Measurements from ENCODE around the gene ZNF500.

Gene ZNF500

GRCh38 chr16:4734730-4735535, 32.0 kb downstream of the ZNF500 start:
- DNase-seq (ENCODE audit: low read depth) = peak; percentile 92
- peak overlapping the region; percentile 98 for H3K4me3 ChIP-seq (ENCODE audit: low read depth, low read length)
- TF ChIP-seq, protein P1, sequence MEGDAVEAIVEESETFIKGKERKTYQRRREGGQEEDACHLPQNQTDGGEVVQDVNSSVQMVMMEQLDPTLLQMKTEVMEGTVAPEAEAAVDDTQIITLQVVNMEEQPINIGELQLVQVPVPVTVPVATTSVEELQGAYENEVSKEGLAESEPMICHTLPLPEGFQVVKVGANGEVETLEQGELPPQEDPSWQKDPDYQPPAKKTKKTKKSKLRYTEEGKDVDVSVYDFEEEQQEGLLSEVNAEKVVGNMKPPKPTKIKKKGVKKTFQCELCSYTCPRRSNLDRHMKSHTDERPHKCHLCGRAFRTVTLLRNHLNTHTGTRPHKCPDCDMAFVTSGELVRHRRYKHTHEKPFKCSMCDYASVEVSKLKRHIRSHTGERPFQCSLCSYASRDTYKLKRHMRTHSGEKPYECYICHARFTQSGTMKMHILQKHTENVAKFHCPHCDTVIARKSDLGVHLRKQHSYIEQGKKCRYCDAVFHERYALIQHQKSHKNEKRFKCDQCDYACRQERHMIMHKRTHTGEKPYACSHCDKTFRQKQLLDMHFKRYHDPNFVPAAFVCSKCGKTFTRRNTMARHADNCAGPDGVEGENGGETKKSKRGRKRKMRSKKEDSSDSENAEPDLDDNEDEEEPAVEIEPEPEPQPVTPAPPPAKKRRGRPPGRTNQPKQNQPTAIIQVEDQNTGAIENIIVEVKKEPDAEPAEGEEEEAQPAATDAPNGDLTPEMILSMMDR (IDR thresholded peaks at IDR 0.05; ENCODE audit: insufficient read depth, low read depth, low read length, missing control alignments) = no peak

- peak within 1 kb of the TSS; percentile 98 for H3K4me3 ChIP-seq (ENCODE audit: low read depth, low read length)
- TF ChIP-seq, protein P1 (IDR thresholded peaks at IDR 0.05; ENCODE audit: insufficient read depth, low read depth, low read length, missing control alignments) = no peak
- peak; percentile 95 for DNase-seq (ENCODE audit: low read depth)
Observed at GRCh38 chr16:4734063-4734729, 32.8 kb downstream of the ZNF500 start, which contains the start of the genes ANKS3 and DNAAF8. Gene ANKS3, minus strand, starts transcription at chr16:4734271. Its CDS starts 4,122 bp downstream, at chr16:4730149. Gene DNAAF8, plus strand, starts transcription at chr16:4734537. Its CDS starts 1,978 bp downstream, at chr16:4736515.

DNA sequence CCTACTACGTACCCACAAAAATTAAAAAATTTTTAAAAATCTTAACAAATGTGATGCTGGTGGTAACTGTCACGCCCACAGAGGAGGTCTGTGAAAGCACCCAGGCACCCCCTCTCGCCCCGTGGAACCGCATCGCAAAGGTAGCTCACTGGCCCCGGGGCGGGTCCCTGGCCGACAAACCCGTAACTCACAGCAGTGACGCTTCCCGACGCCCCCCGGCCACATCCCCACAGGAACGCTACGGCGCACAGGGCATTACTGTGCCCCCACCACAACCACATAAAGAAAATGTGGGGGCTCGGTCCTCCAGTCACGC, 33.3 kb downstream of the ZNF500 start:
- TF ChIP-seq, protein P1 (IDR thresholded peaks at IDR 0.05; ENCODE audit: insufficient read depth, low read depth, low read length, missing control alignments) = no peak
- DNase-seq (ENCODE audit: low read depth) = no peak
- H3K4me3 ChIP-seq (ENCODE audit: low read depth, low read length) = peak overlapping the region; percentile 98

DNA sequence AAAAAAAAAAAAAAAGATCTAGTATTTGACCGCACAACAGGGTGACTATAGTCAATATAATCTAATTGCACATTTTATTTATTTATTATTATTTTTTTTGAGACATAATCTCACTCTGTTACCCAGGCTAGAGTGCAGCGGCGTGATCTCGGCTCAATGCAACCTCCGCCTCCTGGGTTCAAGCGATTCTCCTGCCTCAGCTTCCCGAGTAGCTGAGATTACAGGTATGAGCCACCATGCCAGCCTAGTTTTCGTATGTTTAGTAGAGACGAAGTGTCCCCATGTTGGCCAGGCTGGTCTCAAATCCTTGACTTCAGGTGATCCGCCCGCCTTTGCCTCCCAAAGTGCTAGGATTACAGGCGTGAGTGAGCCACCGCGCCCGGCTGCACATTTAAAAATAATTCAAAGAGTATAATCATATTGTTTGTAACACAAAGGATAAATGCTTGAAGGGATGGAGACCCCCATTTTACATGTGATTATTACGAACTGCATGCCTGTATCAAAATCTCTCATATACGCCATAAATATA, 33.7 kb downstream of the ZNF500 start:
- no peak for DNase-seq (ENCODE audit: low read depth)

DNA sequence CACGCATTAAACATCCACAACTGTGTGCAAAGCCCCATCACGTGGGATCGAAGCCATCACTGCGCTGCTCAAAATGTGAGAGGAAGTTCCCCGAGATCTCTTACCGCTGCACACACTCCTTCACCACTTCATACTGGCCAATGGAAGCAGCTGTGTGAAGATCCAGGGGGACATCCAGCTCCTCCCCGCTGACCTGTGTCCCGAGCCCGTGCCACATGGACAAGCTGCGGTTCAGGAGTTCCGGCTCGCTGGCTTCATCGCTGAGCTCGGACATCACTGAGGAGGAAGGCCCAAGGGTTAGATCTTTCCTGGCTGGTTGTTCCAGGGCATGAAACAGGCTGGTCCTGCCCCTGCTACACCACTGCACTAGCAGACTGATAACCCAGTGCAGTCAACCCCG, 37.1 kb downstream of the ZNF500 start:
- DNase-seq (ENCODE audit: low read depth) = no peak
- TF ChIP-seq, protein P1 (IDR thresholded peaks at IDR 0.05; ENCODE audit: insufficient read depth, low read depth, low read length, missing control alignments) = no peak
- no peak overlapping the region for H3K4me3 ChIP-seq (ENCODE audit: low read depth, low read length)

More for the DNA sequence above, 33.7 kb downstream of the ZNF500 start:
- TF ChIP-seq, protein P1 (IDR thresholded peaks at IDR 0.05; ENCODE audit: insufficient read depth, low read depth, low read length, missing control alignments) = no peak
- H3K4me3 ChIP-seq (ENCODE audit: low read depth, low read length) = peak overlapping the region; percentile 98

GRCh38 chr16:4728676-4729075, 38.3 kb downstream of the ZNF500 start:
- H3K4me3 ChIP-seq (ENCODE audit: low read depth, low read length) = no peak overlapping the region
- TF ChIP-seq, protein P1 (IDR thresholded peaks at IDR 0.05; ENCODE audit: insufficient read depth, low read depth, low read length, missing control alignments) = no peak
- DNase-seq (ENCODE audit: low read depth) = no peak

Measured in GM12865 (cell line).